HG03442 (cell line): ENCODE data around the gene RNF17.

Source experiments
- ATAC-seq: cut with Tn5 transposase; IDR thresholded peaks from one replicate; pipeline ENCODE4 v1.9.1; 2021; ENCODE audit warnings: mild to moderate bottlenecking, moderate library complexity; ENCODE audit not compliant: unreplicated experiment

The RNF17 gene

GRCh38 chr13:24894277-24894971 is 130.5 kb downstream of the RNF17 start:
- ATAC-seq = no peak

GRCh38 chr13:24894972-24895300 is 131.0 kb downstream of the RNF17 start:
- no peak for ATAC-seq

- no peak for ATAC-seq
Measured at GRCh38 chr13:24896061-24896460, 132.1 kb downstream of the RNF17 start.

GRCh38 chr13:24897293-24897692 is 133.3 kb downstream of the RNF17 start:
- no peak for ATAC-seq

GRCh38 chr13:24899601-24900000 is 135.6 kb downstream of the RNF17 start:
- ATAC-seq = no peak

GRCh38 chr13:24900507-24900906 is 136.5 kb downstream of the RNF17 start:
- ATAC-seq = peak; percentile 53

GRCh38 chr13:24905242-24905641 is 141.3 kb downstream of the RNF17 start:
- ATAC-seq = no peak

- ATAC-seq = no peak
Measured at GRCh38 chr13:24906268-24906667, 142.3 kb downstream of the RNF17 start.

GRCh38 chr13:24910502-24911132 is 146.6 kb downstream of the RNF17 start:
- no peak for ATAC-seq

GRCh38 chr13:24911133-24911908 is 147.4 kb downstream of the RNF17 start:
- no peak for ATAC-seq

GRCh38 chr13:24916464-24916863 is 152.5 kb downstream of the RNF17 start:
- ATAC-seq = no peak

- ATAC-seq = no peak
Measured at GRCh38 chr13:24921003-24921402, 157.0 kb downstream of the RNF17 start.

GRCh38 chr13:24921881-24922280 is 157.9 kb downstream of the RNF17 start:
- no peak for ATAC-seq

GRCh38 chr13:24922387-24922744 is 158.4 kb downstream of the RNF17 start:
- no peak for ATAC-seq

- ATAC-seq = peak; percentile 92
Measured at GRCh38 chr13:24922745-24923591, 159.0 kb downstream of the RNF17 start.

GRCh38 chr13:24925318-24926231 is 161.6 kb downstream of the RNF17 start:
- no peak for ATAC-seq

GRCh38 chr13:24927810-24928404 is 163.9 kb downstream of the RNF17 start:
- ATAC-seq = no peak

GRCh38 chr13:24929196-24929595 is 165.2 kb downstream of the RNF17 start:
- ATAC-seq = no peak
